Astrocyte (in vitro differentiated cells and primary cell): ENCODE measurements around the gene FRMD6. TPM values are rescaled to one million over a fixed set of nuclear protein-coding genes. Genes with fewer than 3 reads are reported as not detected.
A peak's percentile ranks its signal among the peaks of the same experiment; 100 is the strongest.

Experiments used
- DNase-seq: peaks from one replicate; pipeline ENCODE4 v3.0.0-alpha.2; 2010; ENCODE audit warnings: low read depth
- FAIRE-seq: peaks from 2 replicates; lab custom pipeline; 2011; peaks lifted over from hg19 to GRCh38; lab: Jason Lieb, UNC
- H2AFZ ChIP-seq: 2 replicates; pipeline ENCODE4 v1.6.0; 2012; ENCODE audit warnings: low read depth, low read length, inconsistent platforms
- H3K27ac ChIP-seq: 2 replicates; pipeline ENCODE4 v1.5.1; 2011; ENCODE audit warnings: low read depth, low read length, inconsistent platforms
- H3K27me3 ChIP-seq: 2 replicates; pipeline ENCODE4 v1.6.0; 2011; ENCODE audit warnings: low read length, inconsistent platforms; ENCODE audit not compliant: insufficient read depth
- H3K36me3 ChIP-seq: 2 replicates; pipeline ENCODE4 v1.5.1; 2011; ENCODE audit warnings: low read length, inconsistent platforms; ENCODE audit not compliant: insufficient read depth
- H3K4me1 ChIP-seq: 2 replicates; pipeline ENCODE4 v1.5.1; 2011; ENCODE audit warnings: low read length, inconsistent platforms; ENCODE audit not compliant: insufficient read depth
- H3K4me2 ChIP-seq: 2 replicates; pipeline ENCODE4 v1.6.0; 2012; ENCODE audit warnings: low read length, inconsistent platforms
- H3K4me3 ChIP-seq: 2 replicates; pipeline ENCODE4 v1.5.1; 2011; ENCODE audit warnings: low read depth, mild to moderate bottlenecking, low read length, inconsistent platforms; ENCODE audit not compliant: insufficient read depth
- H3K79me2 ChIP-seq: 2 replicates; pipeline ENCODE4 v1.6.0; 2012; ENCODE audit warnings: mild to moderate bottlenecking, low read length, inconsistent platforms; ENCODE audit not compliant: insufficient read depth
- H3K9ac ChIP-seq: 2 replicates; pipeline ENCODE4 v1.6.0; 2012; ENCODE audit warnings: mild to moderate bottlenecking, low read length, inconsistent platforms
- H3K9me3 ChIP-seq: 2 replicates; pipeline ENCODE4 v1.5.1; 2012; ENCODE audit warnings: low read depth, mild to moderate bottlenecking, low read length, inconsistent platforms; ENCODE audit not compliant: insufficient read depth
- H4K20me1 ChIP-seq: 2 replicates; pipeline ENCODE4 v1.6.0; 2012; ENCODE audit warnings: low read length, inconsistent platforms; ENCODE audit not compliant: insufficient read depth
- H3K27ac Mint-ChIP-seq: one replicate; pipeline ENCODE4 v1.8.0; 2021; ENCODE audit warnings: mild to moderate bottlenecking, mixed read lengths; ENCODE audit not compliant: unreplicated experiment
- H3K27me3 Mint-ChIP-seq: one replicate; pipeline ENCODE4 v1.8.0; 2021; ENCODE audit warnings: low read depth, mixed read lengths; ENCODE audit not compliant: unreplicated experiment
- H3K36me3 Mint-ChIP-seq: one replicate; pipeline ENCODE4 v1.8.0; 2021; ENCODE audit warnings: low read depth, mixed read lengths; ENCODE audit not compliant: unreplicated experiment
- H3K4me1 Mint-ChIP-seq: one replicate; pipeline ENCODE4 v1.8.0; 2021; ENCODE audit warnings: low read depth, mixed read lengths; ENCODE audit not compliant: unreplicated experiment
- H3K4me3 Mint-ChIP-seq: one replicate; pipeline ENCODE4 v1.8.0; 2021; ENCODE audit warnings: mild to moderate bottlenecking, moderate library complexity, mixed read lengths; ENCODE audit not compliant: unreplicated experiment
- H3K9me3 Mint-ChIP-seq: one replicate; pipeline ENCODE4 v1.8.0; 2021; ENCODE audit warnings: mild to moderate bottlenecking, mixed read lengths; ENCODE audit not compliant: unreplicated experiment
- EZH2 ChIP-seq: IDR thresholded peaks from 2 replicates; pipeline ENCODE4 v1.6.1; 2012; ENCODE audit warnings: mild to moderate bottlenecking, low read length, inconsistent platforms; ENCODE audit not compliant: insufficient read depth
- total RNA-seq: library from RNA; stranded (reverse); gene quantifications from 2 replicates; pipeline ENCODE4 v1.2.1, GENCODE V29; 2021
- TF ChIP-seq, protein P1 (sequence below): IDR thresholded peaks from 2 replicates; pipeline ENCODE4 v1.5.1; 2011; ENCODE audit warnings: low read depth, mild to moderate bottlenecking, inconsistent platforms, low read length, moderate library complexity; ENCODE audit not compliant: insufficient read depth

Gene FRMD6
- total RNA-seq, 1 donor from 2014 or later, result 492 TPM

DNA sequence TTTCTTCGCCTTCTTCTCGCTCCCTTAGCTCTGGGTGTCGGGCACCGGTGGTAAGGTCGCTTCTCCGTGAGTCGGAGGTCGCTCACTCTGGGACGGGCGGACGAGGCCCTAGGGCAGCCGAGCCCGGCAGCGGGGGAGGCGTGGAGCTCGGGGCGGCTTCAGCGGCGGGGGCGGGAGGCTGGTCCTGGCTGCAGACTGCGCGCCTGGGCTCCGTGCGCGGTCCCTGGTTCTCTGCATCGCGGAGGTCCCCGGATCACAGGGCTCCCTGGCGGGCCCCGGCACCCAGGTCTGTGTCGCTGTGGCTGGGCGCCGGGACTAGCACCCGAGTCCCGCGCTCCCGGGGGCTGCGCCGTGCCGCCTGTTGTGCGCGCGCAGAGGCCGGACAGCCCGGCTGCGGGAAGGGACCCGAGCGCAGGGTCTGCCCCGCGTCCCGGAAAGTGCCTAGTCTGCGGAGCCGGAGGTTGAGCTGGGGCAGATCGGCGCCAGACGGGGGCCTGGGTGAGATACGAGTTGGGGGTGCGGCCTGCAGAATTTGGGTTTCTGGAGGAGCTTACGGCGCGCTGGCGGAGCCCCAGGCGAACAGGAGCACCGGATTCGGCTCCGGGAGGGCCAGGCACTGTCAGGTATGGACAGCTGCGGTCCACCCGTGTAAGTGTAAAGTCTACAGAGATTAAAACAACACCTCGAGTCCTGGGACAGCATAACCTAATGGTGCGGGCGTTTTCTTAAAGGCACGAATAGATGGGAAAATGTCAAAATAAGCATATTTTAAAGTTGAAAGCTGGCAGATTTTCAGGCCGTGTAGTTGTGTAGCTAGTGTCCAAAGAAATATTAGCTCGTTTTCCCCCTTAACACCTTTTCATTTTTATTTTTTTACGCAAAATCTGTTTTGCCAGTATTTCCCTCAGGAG lies 713 bp downstream of the FRMD6 start:
- H2AFZ ChIP-seq, result no peak overlapping the region
- no peaks in the 10 kb centered on the region for H3K9me3 ChIP-seq
- H3K4me3 Mint-ChIP-seq, result peak overlapping the region; percentile 99
- H3K27ac ChIP-seq, result peak overlapping the region; percentile 98
- H4K20me1 ChIP-seq, result peaks cover 48% of the 10 kb centered on the region
- H3K27ac Mint-ChIP-seq, result peak overlapping the region; percentile 99
- peak overlapping the region; percentile 95 for H3K9ac ChIP-seq
- peak overlapping the region; percentile 93 for H3K4me2 ChIP-seq
- peaks cover 20% of the 10 kb centered on the region for H3K4me1 Mint-ChIP-seq
- H3K36me3 ChIP-seq, result peaks cover 14% of the 10 kb centered on the region
- peaks cover 91% of the 10 kb centered on the region for H3K79me2 ChIP-seq
- TF ChIP-seq, protein P1, sequence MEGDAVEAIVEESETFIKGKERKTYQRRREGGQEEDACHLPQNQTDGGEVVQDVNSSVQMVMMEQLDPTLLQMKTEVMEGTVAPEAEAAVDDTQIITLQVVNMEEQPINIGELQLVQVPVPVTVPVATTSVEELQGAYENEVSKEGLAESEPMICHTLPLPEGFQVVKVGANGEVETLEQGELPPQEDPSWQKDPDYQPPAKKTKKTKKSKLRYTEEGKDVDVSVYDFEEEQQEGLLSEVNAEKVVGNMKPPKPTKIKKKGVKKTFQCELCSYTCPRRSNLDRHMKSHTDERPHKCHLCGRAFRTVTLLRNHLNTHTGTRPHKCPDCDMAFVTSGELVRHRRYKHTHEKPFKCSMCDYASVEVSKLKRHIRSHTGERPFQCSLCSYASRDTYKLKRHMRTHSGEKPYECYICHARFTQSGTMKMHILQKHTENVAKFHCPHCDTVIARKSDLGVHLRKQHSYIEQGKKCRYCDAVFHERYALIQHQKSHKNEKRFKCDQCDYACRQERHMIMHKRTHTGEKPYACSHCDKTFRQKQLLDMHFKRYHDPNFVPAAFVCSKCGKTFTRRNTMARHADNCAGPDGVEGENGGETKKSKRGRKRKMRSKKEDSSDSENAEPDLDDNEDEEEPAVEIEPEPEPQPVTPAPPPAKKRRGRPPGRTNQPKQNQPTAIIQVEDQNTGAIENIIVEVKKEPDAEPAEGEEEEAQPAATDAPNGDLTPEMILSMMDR, result no peak
- TF ChIP-seq EZH2, result no peak
- peaks cover 28% of the 10 kb centered on the region for H3K36me3 Mint-ChIP-seq
- no peaks in the 10 kb centered on the region for H3K27me3 ChIP-seq
- no peaks in the 10 kb centered on the region for H3K9me3 Mint-ChIP-seq
- FAIRE-seq, result no peak
- peaks cover 23% of the 10 kb centered on the region for H3K4me1 ChIP-seq
- peak overlapping the region; percentile 100 for H3K4me3 ChIP-seq
- no peaks in the 10 kb centered on the region for H3K27me3 Mint-ChIP-seq
- DNase-seq, result no peak

DNA sequence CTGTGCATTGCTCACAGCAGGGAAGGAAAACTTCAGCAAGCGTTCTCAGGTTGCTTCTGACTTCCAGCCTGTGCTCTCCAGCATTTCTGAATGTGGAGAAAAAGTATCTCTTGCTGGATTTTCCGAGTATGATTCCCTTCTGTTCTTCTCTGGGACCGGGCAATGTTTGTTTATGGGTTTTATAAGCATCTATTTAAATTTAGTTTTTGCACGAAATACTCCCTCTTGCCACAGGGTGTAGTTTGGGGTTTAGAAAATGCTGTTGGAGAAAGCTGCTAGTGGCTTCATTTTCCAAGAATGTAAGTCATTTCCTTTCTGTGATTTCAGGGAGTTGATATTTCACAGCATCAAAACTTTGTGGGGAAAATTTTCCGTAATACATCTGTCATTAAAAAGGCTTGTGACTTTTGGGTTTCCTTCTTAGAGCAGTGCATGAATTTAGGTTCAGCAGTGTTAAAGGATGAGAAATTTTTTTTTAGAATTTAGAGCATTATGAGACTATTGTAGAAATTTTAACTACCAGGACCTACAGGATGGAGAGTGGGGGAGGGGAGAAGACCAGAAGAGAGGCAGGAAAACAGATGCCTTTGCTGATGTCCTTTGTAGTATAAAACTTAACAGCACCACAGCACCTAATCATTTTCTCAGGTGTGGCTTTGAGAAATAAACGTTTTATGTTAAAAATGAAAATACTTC lies 1.5 kb downstream of the FRMD6 start:
- H3K9ac ChIP-seq, result peak overlapping the region; percentile 95
- H3K9me3 ChIP-seq, result no peaks in the 10 kb centered on the region
- peaks cover 15% of the 10 kb centered on the region for H3K36me3 ChIP-seq
- Mint-ChIP-seq H3K9me3 (no peaks in the 10 kb centered on the region), H3K4me1 (peaks cover 23% of the 10 kb centered on the region), H3K27ac (peak overlapping the region; percentile 99), H3K27me3 (no peaks in the 10 kb centered on the region), H3K36me3 (peaks cover 28% of the 10 kb centered on the region), H3K4me3 (peak overlapping the region; percentile 99)
- H3K79me2 ChIP-seq, result peaks cover 95% of the 10 kb centered on the region
- H3K27me3 ChIP-seq, result no peaks in the 10 kb centered on the region
- peaks cover 31% of the 10 kb centered on the region for H3K4me1 ChIP-seq
- no peak for TF ChIP-seq EZH2
- TF ChIP-seq, protein P1, result no peak
- H3K27ac ChIP-seq, result peak overlapping the region; percentile 98
- H3K4me3 ChIP-seq, result peak overlapping the region; percentile 100
- H4K20me1 ChIP-seq, result peaks cover 56% of the 10 kb centered on the region
- H2AFZ ChIP-seq, result no peak overlapping the region
- DNase-seq, result peak; percentile 82
- FAIRE-seq, result peak; percentile 76
- peak overlapping the region; percentile 93 for H3K4me2 ChIP-seq
